HEK293T (cell line): ENCODE measurements around the gene TRMU.

ENCODE experiments used
- CTCF ChIA-PET: fragments of 350-600 bp; formaldehyde crosslinking; extraction: SDS; loops from one replicate; lab custom pipeline; 2021; ENCODE audit warnings: antibody characterized with exemption, inconsistent platforms; lab: Yijun Ruan, JAX
- POLR2A ChIA-PET: fragments of 350-600 bp; formaldehyde crosslinking; extraction: SDS; loops from one replicate; lab custom pipeline; 2020; ENCODE audit warnings: antibody characterized with exemption, inconsistent platforms; lab: Yijun Ruan, JAX
- DNase-seq: peaks from one replicate; pipeline ENCODE4 v3.0.0; 2012; ENCODE audit warnings: mixed read lengths; ENCODE audit errors: extremely low spot score
- ARNT ChIP-seq: fragments of 450-650 bp; IDR thresholded peaks from 2 replicates; pipeline ENCODE4 v1.6.1; 2017; ENCODE audit warnings: mild to moderate bottlenecking
- BHLHE40 ChIP-seq: fragments of 450-650 bp; IDR thresholded peaks from 2 replicates; pipeline ENCODE4 v1.6.1; 2016; ENCODE audit warnings: mild to moderate bottlenecking, moderate library complexity, borderline replicate concordance
- CTBP1 ChIP-seq: fragments of 450-650 bp; IDR thresholded peaks from 2 replicates; pipeline ENCODE4 v1.6.1; 2016; ENCODE audit warnings: borderline replicate concordance
- ELF4 ChIP-seq: fragments of 450-650 bp; IDR thresholded peaks from 2 replicates; pipeline ENCODE4 v1.6.1; 2017; ENCODE audit warnings: antibody characterized with exemption
- FOXA1 ChIP-seq: fragments of 450-650 bp; IDR thresholded peaks from 2 replicates; pipeline ENCODE4 v1.6.1; 2016; ENCODE audit warnings: mild to moderate bottlenecking
- FOXK2 ChIP-seq: fragments of 450-650 bp; IDR thresholded peaks from 2 replicates; pipeline ENCODE4 v1.6.1; 2016; ENCODE audit warnings: mild to moderate bottlenecking
- FOXM1 ChIP-seq: fragments of 450-650 bp; IDR thresholded peaks from 2 replicates; pipeline ENCODE4 v1.6.1; 2017; ENCODE audit warnings: mild to moderate bottlenecking, borderline replicate concordance
- HDGF ChIP-seq: fragments of 450-650 bp; IDR thresholded peaks from 2 replicates; pipeline ENCODE4 v1.6.1; 2017; ENCODE audit warnings: antibody characterized with exemption, borderline replicate concordance
- L3MBTL2 ChIP-seq: fragments of 450-650 bp; conservative IDR thresholded peaks from 2 replicates; pipeline ENCODE4 v1.6.1; 2016; ENCODE audit warnings: mild to moderate bottlenecking
- LEF1 ChIP-seq: fragments of 450-650 bp; IDR thresholded peaks from 2 replicates; pipeline ENCODE4 v1.6.1; 2017; ENCODE audit warnings: mild to moderate bottlenecking, borderline replicate concordance
- NFRKB ChIP-seq: fragments of 450-650 bp; IDR thresholded peaks from 2 replicates; pipeline ENCODE4 v1.6.1; 2016; ENCODE audit warnings: mild to moderate bottlenecking, moderate library complexity
- SP1 ChIP-seq: fragments of 450-650 bp; IDR thresholded peaks from 2 replicates; pipeline ENCODE4 v1.6.1; 2017
- SUZ12 ChIP-seq: fragments of 450-650 bp; IDR thresholded peaks from 2 replicates; pipeline ENCODE4 v1.6.1; 2016; ENCODE audit warnings: mild to moderate bottlenecking
- TARDBP ChIP-seq: fragments of 450-650 bp; IDR thresholded peaks from 2 replicates; pipeline ENCODE4 v1.6.1; 2016
- ZNF384 ChIP-seq: fragments of 450-650 bp; IDR thresholded peaks from 2 replicates; pipeline ENCODE4 v1.6.1; 2016
- TF ChIP-seq, protein P1 (sequence below): fragments of 450-650 bp; IDR thresholded peaks from 2 replicates; pipeline ENCODE4 v1.6.1; 2016

Gene TRMU

DNA sequence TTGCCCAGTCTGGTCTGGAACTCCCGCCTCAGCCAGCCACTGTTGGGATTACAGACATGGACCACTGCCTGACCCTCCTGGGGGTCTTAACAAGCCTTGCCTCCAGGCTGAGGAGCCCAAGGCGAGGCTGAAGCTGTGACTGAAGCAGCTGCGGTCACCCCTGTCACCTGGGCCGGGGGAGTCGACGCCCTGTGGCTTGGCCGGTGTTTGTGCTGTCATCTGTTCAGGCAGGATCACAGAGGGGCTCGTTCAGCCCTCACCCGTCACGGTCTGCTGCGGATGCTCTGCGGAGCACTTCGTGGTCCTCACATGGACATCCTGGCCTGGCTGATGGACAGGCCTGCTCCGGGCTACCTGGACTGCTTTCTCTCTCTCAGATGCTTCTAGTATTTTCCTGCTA, 23.8 kb downstream of the TRMU start:
- no peak for DNase-seq
- CTCF ChIA-PET: no interaction called here
- TF ChIP-seq LEF1 (no peak), FOXM1 (no peak), L3MBTL2 (no peak), NFRKB (no peak), TARDBP (no peak), ARNT (no peak)
- POLR2A ChIA-PET: interaction anchor here (1.1 to 1.5 kb wide), 2 partner anchors 19 to 24 kb away, joined by 4 to 5 read pairs; partner anchors contain the start of gene TRMU

DNA sequence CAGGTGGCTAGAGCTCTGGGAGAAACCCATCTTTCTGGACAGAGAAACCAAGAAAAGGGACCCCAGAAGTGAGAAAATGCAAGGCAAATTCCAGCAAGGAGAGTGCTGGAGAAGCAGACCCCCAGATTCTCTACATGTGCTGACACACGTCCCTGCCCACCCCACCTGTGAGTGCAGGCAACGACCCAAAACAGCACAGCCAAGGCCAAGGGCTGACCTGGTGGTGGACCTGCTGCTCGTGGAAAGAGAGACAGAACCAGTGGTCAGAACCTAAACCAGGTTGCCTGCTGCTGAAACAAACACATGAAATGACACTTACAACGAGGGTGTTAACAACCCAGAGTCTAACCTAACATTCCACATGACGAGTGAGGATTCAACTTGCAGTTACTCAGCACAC, 24.6 kb downstream of the TRMU start:
- ChIA-PET POLR2A (no interaction called here), CTCF (no interaction called here)
- TF ChIP-seq FOXM1 (no peak), SP1 (no peak), ELF4 (no peak), FOXK2 (no peak), LEF1 (no peak), ZNF384 (no peak), ARNT (no peak), FOXA1 (no peak), L3MBTL2 (no peak), SUZ12 (no peak)

DNA sequence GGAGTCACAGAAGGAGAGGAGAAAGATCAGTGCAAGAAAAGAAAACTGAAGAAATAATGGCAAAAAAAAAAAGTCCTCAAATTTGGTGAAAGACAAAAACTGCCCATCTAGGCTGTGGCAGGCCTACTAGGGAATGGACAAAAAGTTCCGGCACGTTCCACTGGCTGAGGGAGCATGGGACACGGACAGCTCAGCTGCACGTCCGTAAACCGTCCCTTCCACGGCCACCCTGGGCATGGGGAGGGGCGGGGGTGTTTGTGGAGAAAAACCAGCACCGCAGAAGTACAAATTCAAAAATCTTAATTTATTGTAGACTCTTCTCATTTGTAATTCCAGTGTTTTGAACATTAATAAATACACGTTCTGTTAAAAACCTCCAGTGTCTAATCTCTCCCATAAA, 25.4 kb downstream of the TRMU start:
- no peak for TF ChIP-seq LEF1
- TF ChIP-seq FOXA1: no peak
- TF ChIP-seq HDGF: no peak
- ChIA-PET CTCF (interaction anchor here (0.7 kb wide), 1 partner anchor 186 kb away, joined by 4 read pairs; no protein-coding TSS in a partner anchor), POLR2A (no interaction called here)
- no peak for DNase-seq

More for the DNA sequence above, 24.6 kb downstream of the TRMU start:
- DNase-seq: no peak

DNA sequence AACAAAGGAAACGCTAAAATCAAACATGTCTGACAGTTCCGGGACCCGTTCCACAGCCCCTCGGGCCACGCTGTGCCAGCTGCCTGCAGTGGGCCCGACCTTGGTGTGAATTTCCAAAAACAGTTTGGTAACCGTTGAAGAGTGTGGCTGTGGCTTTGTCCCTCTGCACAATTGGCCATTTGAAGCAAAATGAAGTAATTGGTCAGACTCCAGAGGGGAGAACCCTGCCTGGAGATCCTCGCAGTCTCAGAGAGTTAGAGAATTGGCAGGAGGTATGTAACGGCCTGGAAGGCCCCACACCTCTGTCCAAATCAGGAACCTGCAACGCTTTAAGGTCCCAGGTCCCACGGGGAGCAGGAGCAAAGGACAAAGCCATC, 26.3 kb downstream of the TRMU start:
- DNase-seq: no peak
- ChIA-PET POLR2A (no interaction called here), CTCF (no interaction called here)
- no peak for TF ChIP-seq SUZ12
- TF ChIP-seq L3MBTL2: no peak
- TF ChIP-seq, protein P1, sequence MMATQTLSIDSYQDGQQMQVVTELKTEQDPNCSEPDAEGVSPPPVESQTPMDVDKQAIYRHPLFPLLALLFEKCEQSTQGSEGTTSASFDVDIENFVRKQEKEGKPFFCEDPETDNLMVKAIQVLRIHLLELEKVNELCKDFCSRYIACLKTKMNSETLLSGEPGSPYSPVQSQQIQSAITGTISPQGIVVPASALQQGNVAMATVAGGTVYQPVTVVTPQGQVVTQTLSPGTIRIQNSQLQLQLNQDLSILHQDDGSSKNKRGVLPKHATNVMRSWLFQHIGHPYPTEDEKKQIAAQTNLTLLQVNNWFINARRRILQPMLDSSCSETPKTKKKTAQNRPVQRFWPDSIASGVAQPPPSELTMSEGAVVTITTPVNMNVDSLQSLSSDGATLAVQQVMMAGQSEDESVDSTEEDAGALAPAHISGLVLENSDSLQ: no peak
- no peak for TF ChIP-seq NFRKB
- no peak for TF ChIP-seq FOXA1
- no peak for TF ChIP-seq ZNF384
- no peak for TF ChIP-seq TARDBP
- no peak for TF ChIP-seq HDGF
- no peak for TF ChIP-seq CTBP1
- TF ChIP-seq ELF4: no peak
- no peak for TF ChIP-seq BHLHE40
- no peak for TF ChIP-seq SP1
- TF ChIP-seq FOXK2: no peak
- TF ChIP-seq ARNT: no peak

DNA sequence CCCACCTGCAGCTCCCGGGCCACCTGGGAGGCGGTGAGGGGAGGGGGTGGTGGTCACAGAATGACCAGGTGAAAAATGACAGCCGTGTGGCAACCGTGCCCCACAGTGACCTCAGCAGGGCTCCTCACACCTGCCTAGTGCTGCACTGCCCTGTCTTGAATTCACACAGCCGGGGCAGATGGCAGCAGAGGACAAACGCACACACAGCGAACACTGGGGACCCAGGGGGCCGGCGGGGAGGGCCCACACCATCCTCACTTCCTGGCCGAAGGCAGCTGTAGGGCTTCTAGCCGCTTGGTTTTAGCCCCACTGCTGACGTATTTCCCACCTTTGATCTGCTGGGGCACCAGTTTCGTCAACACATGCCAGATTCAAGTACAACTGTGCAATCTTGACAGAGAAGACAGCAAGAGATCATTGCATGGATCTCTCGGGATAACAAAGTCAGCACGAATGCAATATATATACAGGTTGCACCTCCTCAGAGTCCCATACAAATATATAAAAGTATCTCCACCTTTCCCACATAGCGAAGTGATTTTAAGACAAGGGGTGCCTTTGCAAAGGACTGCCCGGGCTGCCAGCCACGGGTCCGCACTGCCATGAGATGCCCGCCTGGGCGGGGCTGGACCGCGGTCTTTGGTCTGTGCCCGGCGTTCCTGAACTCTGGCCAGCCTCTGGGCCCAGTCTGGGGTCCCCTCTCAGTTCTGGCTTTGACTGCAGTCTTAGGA, 26.9 kb downstream of the TRMU start:
- TF ChIP-seq LEF1 (no peak), SP1 (no peak), SUZ12 (no peak), FOXM1 (no peak), ZNF384 (no peak), TARDBP (no peak), ARNT (no peak), FOXK2 (no peak), FOXA1 (no peak), L3MBTL2 (no peak), BHLHE40 (no peak), ELF4 (no peak), HDGF (no peak), NFRKB (no peak), CTBP1 (no peak)
- TF ChIP-seq, protein P1: no peak
- ChIA-PET POLR2A (no interaction called here), CTCF (no interaction called here)
- no peak for DNase-seq

DNA sequence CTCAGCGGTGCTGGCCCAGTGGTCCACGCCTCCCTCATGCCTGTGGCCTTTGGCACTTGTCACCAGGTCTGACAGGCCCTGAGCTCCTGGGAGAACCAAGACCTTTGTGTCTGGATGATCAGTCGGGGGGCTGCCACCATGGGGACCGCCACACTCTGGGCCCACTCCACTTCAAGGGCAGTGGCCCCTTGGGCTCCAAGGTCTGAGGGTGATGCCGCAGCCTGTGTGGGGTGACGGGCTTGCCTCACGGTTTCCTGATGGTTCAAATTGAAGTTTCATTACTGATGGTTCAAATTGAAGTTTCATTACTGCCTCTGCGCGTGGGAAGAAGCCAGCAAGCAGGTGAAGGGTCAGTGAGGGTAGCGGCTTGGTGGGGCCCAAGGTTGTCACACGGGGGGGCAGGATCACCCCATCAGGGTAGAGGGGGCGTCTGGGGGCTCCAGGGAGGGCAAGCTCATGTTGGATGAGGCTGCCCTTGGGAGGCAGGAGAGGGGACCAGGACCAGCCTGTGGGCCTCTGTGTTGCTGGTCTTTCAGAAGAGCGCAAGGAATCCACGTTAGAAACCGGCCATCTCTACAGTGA, 27.5 kb downstream of the TRMU start:
- TF ChIP-seq BHLHE40: no peak
- no peak for TF ChIP-seq ZNF384
- TF ChIP-seq L3MBTL2: no peak
- no peak for TF ChIP-seq CTBP1
- POLR2A ChIA-PET: no interaction called here
- no peak for DNase-seq
- CTCF ChIA-PET: no interaction called here

DNA sequence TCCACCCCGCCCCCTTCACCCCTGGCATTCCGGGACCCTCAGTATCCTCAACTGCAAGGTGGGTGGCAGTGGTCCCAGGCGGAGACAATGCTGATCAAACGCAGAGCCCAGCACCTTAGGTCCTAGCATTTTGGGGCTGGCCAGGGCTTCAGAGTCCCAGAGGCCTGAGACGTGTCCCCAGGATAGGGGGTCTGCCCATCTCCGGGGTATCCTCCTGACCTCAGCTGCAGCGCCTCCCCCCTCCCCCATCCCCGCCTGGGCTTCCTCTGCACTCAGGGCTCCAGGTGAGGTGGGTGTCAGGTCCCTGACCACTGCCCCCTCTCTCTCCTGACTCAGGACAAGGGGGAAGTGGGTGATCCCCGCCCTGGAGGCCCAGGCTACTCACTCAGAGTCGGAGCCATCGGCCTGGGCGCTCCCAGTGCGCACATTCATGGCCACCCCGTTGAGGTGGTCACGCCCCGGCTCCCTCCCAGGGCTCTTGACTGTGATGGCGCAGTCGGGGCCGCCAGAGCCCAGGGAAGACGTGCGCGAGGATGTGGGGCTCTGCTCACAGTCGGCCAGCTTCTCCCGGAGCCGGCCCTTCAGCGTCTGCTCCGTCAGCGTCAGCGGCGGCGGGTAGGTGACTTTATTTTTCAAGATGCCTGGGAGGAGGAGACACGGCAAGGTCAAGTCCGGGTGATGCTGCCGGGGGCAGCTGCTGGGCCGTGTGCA, 28.3 kb downstream of the TRMU start:
- CTCF ChIA-PET: no interaction called here
- TF ChIP-seq HDGF (no peak), LEF1 (no peak), FOXK2 (no peak), TARDBP (no peak), FOXM1 (no peak), NFRKB (no peak), ARNT (no peak), ELF4 (no peak), FOXA1 (no peak)
- TF ChIP-seq, protein P1: no peak

More for the DNA sequence above, 28.3 kb downstream of the TRMU start:
- POLR2A ChIA-PET: no interaction called here
- DNase-seq: no peak
